D721Med (cell line): Measurements from ENCODE around the gene KRTAP10-10.
"Not testable (repeated sequence)": the region's sequence is repeated elsewhere in the genome, so short reads cannot be mapped to it uniquely, and the experiment has no call there.

Experiments
- DNase-seq: peaks from one replicate; pipeline ENCODE4 v3.0.0; 2011; ENCODE audit warnings: low spot score; ENCODE audit not compliant: insufficient read length
- FAIRE-seq: peaks from 2 replicates; lab custom pipeline; 2011; peaks lifted over from hg19 to GRCh38; lab: Jason Lieb, UNC
- TF ChIP-seq, protein P1 (sequence below): IDR thresholded peaks from 2 replicates; pipeline ENCODE4 v1.5.1; 2012; ENCODE audit warnings: mild to moderate bottlenecking, control low read depth; ENCODE audit not compliant: insufficient read depth; ENCODE audit errors: missing control alignments

Gene KRTAP10-10

DNA sequence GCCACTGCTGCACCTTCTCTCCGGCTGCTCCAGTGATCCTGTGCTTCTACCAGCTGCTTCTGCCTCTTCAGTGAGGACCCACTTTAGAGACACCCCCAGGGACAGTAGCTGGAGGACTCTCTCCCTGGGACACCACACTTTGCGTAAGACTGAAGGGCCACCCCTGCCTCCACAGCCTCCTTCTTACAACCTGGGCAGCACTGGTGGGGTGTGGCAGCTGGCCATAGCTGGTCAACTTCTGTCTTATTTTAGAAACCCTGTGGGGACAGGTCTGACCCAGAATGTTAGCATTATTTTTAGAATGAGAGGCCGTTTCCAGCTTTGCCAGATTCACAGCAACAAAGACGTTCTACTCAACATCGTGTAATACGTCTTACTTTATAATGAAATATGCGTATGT is 11.4 kb upstream of the KRTAP10-10 start:
- DNase-seq: no peak
- FAIRE-seq: no peak
- TF ChIP-seq, protein P1, sequence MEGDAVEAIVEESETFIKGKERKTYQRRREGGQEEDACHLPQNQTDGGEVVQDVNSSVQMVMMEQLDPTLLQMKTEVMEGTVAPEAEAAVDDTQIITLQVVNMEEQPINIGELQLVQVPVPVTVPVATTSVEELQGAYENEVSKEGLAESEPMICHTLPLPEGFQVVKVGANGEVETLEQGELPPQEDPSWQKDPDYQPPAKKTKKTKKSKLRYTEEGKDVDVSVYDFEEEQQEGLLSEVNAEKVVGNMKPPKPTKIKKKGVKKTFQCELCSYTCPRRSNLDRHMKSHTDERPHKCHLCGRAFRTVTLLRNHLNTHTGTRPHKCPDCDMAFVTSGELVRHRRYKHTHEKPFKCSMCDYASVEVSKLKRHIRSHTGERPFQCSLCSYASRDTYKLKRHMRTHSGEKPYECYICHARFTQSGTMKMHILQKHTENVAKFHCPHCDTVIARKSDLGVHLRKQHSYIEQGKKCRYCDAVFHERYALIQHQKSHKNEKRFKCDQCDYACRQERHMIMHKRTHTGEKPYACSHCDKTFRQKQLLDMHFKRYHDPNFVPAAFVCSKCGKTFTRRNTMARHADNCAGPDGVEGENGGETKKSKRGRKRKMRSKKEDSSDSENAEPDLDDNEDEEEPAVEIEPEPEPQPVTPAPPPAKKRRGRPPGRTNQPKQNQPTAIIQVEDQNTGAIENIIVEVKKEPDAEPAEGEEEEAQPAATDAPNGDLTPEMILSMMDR: no peak

- TF ChIP-seq, protein P1: no peak
- no peak for DNase-seq
- no peak for FAIRE-seq
Observed at GRCh38 chr21:44626262-44626661, 10.9 kb upstream of the KRTAP10-10 start.

- TF ChIP-seq, protein P1: no peak
- FAIRE-seq: no peak
- DNase-seq: no peak
Observed at GRCh38 chr21:44626673-44627143, 10.4 kb upstream of the KRTAP10-10 start, which contains the start of gene KRTAP10-9. TSS of gene KRTAP10-9 (plus strand) at chr21:44627093. CDS start at chr21:44627172, 79 bp downstream.

GRCh38 chr21:44627181-44627822 is 9.9 kb upstream of the KRTAP10-10 start:
- not testable (repeated sequence) for DNase-seq, FAIRE-seq

DNA sequence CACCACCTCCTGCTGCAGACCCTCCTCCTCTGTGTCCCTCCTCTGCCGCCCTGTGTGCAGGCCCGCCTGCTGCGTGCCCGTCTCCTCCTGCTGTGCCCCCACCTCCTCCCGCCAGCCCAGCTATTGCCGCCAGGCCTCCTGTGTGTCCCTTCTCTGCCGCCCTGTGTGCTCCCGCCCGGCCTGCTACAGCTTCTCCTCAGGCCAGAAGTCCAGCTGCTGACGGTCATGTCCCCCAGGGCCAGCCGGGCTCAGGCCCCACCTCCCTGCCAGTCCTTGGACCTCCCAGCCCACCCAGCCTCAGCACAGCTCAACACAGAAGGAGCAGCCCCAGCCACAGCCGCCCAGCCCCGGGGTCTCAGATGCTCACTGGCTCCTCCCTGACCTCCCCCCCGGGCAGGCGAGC is 9.3 kb upstream of the KRTAP10-10 start:
- DNase-seq, FAIRE-seq: not testable (repeated sequence)

GRCh38 chr21:44628707-44629391 is 8.3 kb upstream of the KRTAP10-10 start:
- TF ChIP-seq, protein P1: no peak
- DNase-seq (no peak), FAIRE-seq (no peak)

GRCh38 chr21:44630440-44630839 is 6.7 kb upstream of the KRTAP10-10 start:
- TF ChIP-seq, protein P1: no peak
- DNase-seq (no peak), FAIRE-seq (no peak)

- FAIRE-seq (no peak), DNase-seq (no peak)
- TF ChIP-seq, protein P1: no peak
Observed at GRCh38 chr21:44632067-44632466, 5.1 kb upstream of the KRTAP10-10 start.
